Esophagus muscularis mucosa (tissue), 3 donors: Measurements from ENCODE around the gene USP31.

ENCODE experiments used
- CTCF ChIP-seq, 3 experiments: fragments of 200-600 bp in 2 of 3; fragments of 450-650 bp in 1 of 3; sonication (generic) in 2 of 3; IDR thresholded peaks; one replicate each; pipeline ENCODE4 v1.5.1; 2017 to 2019; ENCODE audit warnings: antibody characterized with exemption in 3 of 3, mild to moderate bottlenecking in 2 of 3, moderate library complexity in 1 of 3
- POLR2AphosphoS5 ChIP-seq, 2 donors: sonication (generic); formaldehyde crosslinking; IDR thresholded peaks; one replicate each; pipeline ENCODE4 v1.6.1; 2017; ENCODE audit warnings: antibody characterized with exemption in 2 of 2

DNA sequence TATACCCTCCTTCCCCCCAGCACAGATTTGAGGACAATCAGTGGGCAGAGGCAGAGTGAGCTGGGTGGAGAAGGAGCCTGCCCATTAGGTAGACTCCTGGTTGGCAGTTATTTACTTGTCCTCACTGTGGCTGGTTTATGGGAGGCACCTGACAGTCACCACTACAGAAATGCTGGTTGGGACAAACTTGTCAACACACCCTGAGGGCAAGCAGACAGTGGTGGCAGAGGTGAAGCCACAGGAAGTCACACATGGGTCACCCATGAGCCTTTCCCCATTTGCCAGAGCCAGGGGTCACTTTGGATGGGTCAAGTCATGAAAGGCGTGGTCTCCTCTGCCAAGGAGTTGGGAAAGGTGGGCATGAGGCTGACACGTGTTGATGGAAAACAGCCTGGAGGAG is 39.7 kb upstream of the USP31 start:
- no peak for TF ChIP-seq CTCF (IDR thresholded peaks at IDR 0.05)
- no peak for TF ChIP-seq POLR2AphosphoS5 (IDR thresholded peaks at IDR 0.05)
